Measurements from ENCODE around the gene LYST.

LYST gene

DNA sequence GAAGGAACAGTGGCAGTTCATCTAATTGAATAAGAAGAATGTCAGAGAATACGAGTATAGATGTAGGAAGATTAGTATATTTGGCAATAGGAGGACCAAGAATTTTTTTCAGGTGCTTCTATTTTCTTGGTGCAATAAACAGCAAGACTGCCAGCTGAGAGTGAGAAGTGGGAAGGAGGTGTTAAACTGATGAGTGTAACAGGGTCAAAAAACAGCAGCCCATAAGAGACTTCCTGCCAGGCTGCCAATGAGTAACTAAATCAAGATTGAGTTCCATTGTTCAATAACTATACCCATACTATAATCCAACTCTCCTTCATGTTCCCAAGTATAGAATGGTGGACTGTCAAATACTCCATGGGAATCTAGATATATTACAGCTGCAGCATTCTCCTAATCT is 28.7 kb downstream of the LYST start:
- no peak for DNase-seq (ENCODE audit: low read depth)
- TF ChIP-seq CTCF (IDR thresholded peaks at IDR 0.05; ENCODE audit: low read depth, low read length, missing control alignments), result no peak
- H3K4me3 ChIP-seq (ENCODE audit: low read depth, low read length), result no peak overlapping the region

- no peak overlapping the region for H3K4me3 ChIP-seq (ENCODE audit: low read depth, low read length)
- TF ChIP-seq CTCF (IDR thresholded peaks at IDR 0.05; ENCODE audit: low read depth, low read length, missing control alignments), result no peak
- no peak for DNase-seq (ENCODE audit: low read depth)
These were observed 31.5 kb downstream of the LYST start for GRCh38 chr1:235835226-235835625.

GRCh38 chr1:235834620-235835019 is 32.1 kb downstream of the LYST start:
- TF ChIP-seq CTCF (IDR thresholded peaks at IDR 0.05; ENCODE audit: low read depth, low read length, missing control alignments), result no peak
- no peak overlapping the region for H3K4me3 ChIP-seq (ENCODE audit: low read depth, low read length)
- DNase-seq (ENCODE audit: low read depth), result no peak

GRCh38 chr1:235832011-235832410 is 34.7 kb downstream of the LYST start:
- no peak for DNase-seq (ENCODE audit: low read depth)
- no peak for TF ChIP-seq CTCF (IDR thresholded peaks at IDR 0.05; ENCODE audit: low read depth, low read length, missing control alignments)
- no peak overlapping the region for H3K4me3 ChIP-seq (ENCODE audit: low read depth, low read length)

- no peak overlapping the region for H3K4me3 ChIP-seq (ENCODE audit: low read depth, low read length)
- peak; percentile 15 for DNase-seq (ENCODE audit: low read depth)
- no peak for TF ChIP-seq CTCF (IDR thresholded peaks at IDR 0.05; ENCODE audit: low read depth, low read length, missing control alignments)
These were observed 35.6 kb downstream of the LYST start for GRCh38 chr1:235831148-235831547.

GRCh38 chr1:235826102-235826854 is 40.4 kb downstream of the LYST start:
- DNase-seq (ENCODE audit: low read depth), result no peak

More at GRCh38 chr1:235826102-235826854, 40.4 kb downstream of the LYST start:
- TF ChIP-seq CTCF (IDR thresholded peaks at IDR 0.05; ENCODE audit: low read depth, low read length, missing control alignments), result no peak
- no peak overlapping the region for H3K4me3 ChIP-seq (ENCODE audit: low read depth, low read length)
